Measurements from ENCODE around the gene DDX18. TPM values are rescaled to one million over a fixed set of nuclear protein-coding genes. Genes with fewer than 3 reads are reported as not detected.

DDX18 gene
- 10 to 100 TPM; 16.0 to 40.6 (median 28.2) TPM for total RNA-seq
- polyA plus RNA-seq = 10 to 100 TPM; 12.2 to 31.1 TPM
- long read RNA-seq, donor 1, transcript DDX18-201 (14 exons, 3,796 nt) = major isoform, 11 of 18 reads
- long read RNA-seq, donor 1, partial matches to known transcripts = 5 of 18 reads
- long read RNA-seq, donor 1, other reads (novel, unspliced or antisense) = 2 of 18 reads
- long read RNA-seq, donor 2, transcript DDX18-201 (14 exons, 3,796 nt) = major isoform, 13 of 24 reads
- long read RNA-seq, donor 2, partial matches to known transcripts = 9 of 24 reads
- long read RNA-seq, donor 2, other reads (novel, unspliced or antisense) = 2 of 24 reads
- long read RNA-seq, donor 3, transcript DDX18-201 (14 exons, 3,796 nt) = major isoform, 12 of 16 reads
- long read RNA-seq, donor 3, partial matches to known transcripts = 3 of 16 reads
- long read RNA-seq, donor 3, other reads (novel, unspliced or antisense) = 1 of 16 reads

DNA sequence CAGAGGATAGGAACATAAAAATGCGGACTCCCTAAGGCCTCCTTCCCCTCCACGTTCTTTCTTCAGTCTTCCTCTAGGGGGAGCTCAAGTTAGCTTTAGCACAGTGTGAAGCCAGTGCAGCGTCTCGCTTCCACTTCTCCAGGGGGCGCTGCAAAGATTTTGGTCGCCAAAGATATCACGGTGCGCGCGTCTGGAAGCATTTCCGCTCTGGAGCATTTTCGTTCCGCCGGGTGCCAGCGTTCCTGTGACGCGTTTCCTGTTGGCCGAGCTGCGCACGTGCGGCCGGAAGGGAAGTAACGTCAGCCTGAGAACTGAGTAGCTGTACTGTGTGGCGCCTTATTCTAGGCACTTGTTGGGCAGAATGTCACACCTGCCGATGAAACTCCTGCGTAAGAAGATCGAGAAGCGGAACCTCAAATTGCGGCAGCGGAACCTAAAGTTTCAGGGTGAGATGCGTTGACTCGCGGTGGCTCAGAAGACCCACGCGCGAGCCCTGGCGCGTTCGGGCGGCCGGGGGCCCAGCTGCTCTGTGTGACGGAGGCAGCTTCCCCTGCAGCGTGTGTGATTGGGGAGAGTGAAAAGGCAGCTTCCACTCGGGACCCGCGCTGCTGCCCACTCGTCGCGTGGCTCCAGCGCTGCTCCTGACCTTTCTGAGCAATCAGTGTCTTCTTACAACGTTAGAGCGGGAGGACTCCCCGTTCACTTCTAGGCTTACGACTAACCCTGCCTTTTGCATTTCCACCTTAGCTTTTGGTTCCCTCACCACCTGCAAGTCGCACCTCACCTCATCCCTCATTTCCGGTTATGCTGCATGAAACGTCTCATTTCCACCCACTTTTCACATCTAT is at the start of gene DDX18:
Gene DDX18, plus strand, starts transcription at position 275 of the 848 bp plus-strand sequence. Its CDS starts 87 bp downstream, at position 362.
- peak within 1 kb of the TSS; percentile 63 to 95 (median 82) for H3K4me3 ChIP-seq
- intact Hi-C loops (cut with DNase I) = loop anchor here in 6 of 10 donors (5.0 to 10.0 kb wide), 5 partner anchors 120 to 270 kb away; partner anchors contain the start of genes CCDC93 (in 2 of the 6) and INSIG2 (in 1 of the 6)
- no peaks in the 10 kb centered on the region for H3K27me3 ChIP-seq
- no peaks in the 10 kb centered on the region for H3K9me3 ChIP-seq
- TF ChIP-seq POLR2A (IDR thresholded peaks at IDR 0.05) = peak in 1 of 2 donors; percentile 45
- TF ChIP-seq, protein P1, sequence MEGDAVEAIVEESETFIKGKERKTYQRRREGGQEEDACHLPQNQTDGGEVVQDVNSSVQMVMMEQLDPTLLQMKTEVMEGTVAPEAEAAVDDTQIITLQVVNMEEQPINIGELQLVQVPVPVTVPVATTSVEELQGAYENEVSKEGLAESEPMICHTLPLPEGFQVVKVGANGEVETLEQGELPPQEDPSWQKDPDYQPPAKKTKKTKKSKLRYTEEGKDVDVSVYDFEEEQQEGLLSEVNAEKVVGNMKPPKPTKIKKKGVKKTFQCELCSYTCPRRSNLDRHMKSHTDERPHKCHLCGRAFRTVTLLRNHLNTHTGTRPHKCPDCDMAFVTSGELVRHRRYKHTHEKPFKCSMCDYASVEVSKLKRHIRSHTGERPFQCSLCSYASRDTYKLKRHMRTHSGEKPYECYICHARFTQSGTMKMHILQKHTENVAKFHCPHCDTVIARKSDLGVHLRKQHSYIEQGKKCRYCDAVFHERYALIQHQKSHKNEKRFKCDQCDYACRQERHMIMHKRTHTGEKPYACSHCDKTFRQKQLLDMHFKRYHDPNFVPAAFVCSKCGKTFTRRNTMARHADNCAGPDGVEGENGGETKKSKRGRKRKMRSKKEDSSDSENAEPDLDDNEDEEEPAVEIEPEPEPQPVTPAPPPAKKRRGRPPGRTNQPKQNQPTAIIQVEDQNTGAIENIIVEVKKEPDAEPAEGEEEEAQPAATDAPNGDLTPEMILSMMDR (IDR thresholded peaks at IDR 0.05) = peak; percentile 97 to 100 (median 99)
- peak within 1 kb of the TSS; percentile 54 to 92 (median 88) for H3K27ac ChIP-seq
- DNase-seq (peak; percentile 97 to 98 (median 97)), ATAC-seq (peak; percentile 96 to 100 (median 99))
- H3K36me3 ChIP-seq = peaks cover 0 to 35% (median 23%) of the 10 kb centered on the region in 9 donors
- peaks cover 0 to 27% (median 15%) of the 10 kb centered on the region in 12 donors for H3K4me1 ChIP-seq
- WGBS, 4 donors = 0% methylated on average over 45 to 57 of the region's 57 CpGs

DNA sequence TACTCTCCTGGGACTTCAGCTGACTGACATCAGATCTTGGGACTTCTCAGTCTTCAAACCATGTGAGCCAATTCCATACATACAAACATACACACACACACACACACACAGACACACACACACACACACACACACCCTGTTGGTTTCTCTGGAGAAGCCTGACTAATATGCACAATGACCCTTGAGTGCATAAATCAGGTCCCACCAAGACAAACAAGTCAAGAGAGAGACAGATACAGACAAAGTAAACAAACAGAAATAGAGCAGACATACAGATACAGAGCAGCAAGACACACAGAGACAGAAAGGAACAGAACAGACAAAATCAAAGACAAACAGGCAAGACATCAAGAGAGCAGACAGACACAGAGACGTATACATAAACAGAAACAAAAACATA is 43.8 kb upstream of the DDX18 start:
- Histone ChIP-seq H3K4me1 (no peaks in the 10 kb centered on the region), H3K9me3 (no peaks in the 10 kb centered on the region), H3K36me3 (no peaks in the 10 kb centered on the region), H3K27me3 (peaks cover 0 to 8% (median 0%) of the 10 kb centered on the region in 9 donors), H3K4me3 (no peak overlapping the region), H3K27ac (no peak overlapping the region)
- TF ChIP-seq, protein P1 (IDR thresholded peaks at IDR 0.05) = no peak
- no peak for TF ChIP-seq POLR2A (IDR thresholded peaks at IDR 0.05)
- intact Hi-C loops (cut with DNase I) = loop anchor here in 4 of 10 donors (5.0 to 10.0 kb wide), 2 partner anchors 298 to 1256 kb away; no protein-coding TSS in a partner anchor
- ATAC-seq (no peak), DNase-seq (no peak)
- 56 to 64% (median 60%) methylated on average over 1 of the region's 1 CpG for WGBS, 4 donors

DNA sequence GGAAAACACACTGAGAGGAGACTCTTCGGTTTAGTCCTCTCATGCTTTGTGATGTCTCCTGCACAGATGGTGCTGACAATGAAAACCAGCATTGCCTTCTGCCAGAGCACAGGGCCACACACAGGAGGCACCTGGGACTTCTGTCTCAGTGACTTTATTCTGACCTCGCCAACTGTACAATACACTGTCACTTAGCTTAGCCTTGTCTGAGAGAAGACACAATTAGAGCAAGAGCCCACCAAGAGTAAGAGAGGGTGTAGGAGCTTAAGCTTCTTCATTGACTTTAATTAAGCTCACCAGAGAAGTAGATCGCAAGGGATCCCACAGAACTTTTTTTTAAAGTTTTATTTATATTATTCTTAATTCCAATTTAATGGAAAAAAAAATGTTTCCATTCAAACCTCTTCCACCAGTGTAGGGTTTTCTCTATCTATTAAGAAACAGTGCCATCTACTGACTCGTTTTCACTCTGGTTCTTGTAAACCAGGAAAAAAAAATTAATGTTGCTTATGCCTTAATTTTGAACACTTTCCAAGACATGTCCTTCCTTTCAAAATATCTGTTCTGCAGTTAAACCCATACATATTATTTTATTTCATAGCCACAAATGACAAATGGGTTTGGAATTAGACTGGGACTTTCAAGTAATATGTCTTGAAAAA is 42.4 kb upstream of the DDX18 start:
- 35 to 46% (median 38%) methylated on average over 4 of the region's 4 CpGs for WGBS, 4 donors
- H3K4me3 ChIP-seq = no peak overlapping the region
- H3K36me3 ChIP-seq = no peaks in the 10 kb centered on the region
- DNase-seq (no peak), ATAC-seq (no peak)
- peaks cover 0 to 8% (median 0%) of the 10 kb centered on the region in 9 donors for H3K27me3 ChIP-seq
- TF ChIP-seq, protein P1 (IDR thresholded peaks at IDR 0.05) = peak in 7 of 12 donors; percentile 15 to 51 (median 40)
- no peak for TF ChIP-seq POLR2A (IDR thresholded peaks at IDR 0.05)
- H3K27ac ChIP-seq = no peak overlapping the region
- no peaks in the 10 kb centered on the region for H3K4me1 ChIP-seq
- intact Hi-C loops (cut with DNase I) = loop anchor here in 5 of 10 donors (2.0 to 10.0 kb wide), 3 partner anchors 300 to 1257 kb away; no protein-coding TSS in a partner anchor
- H3K9me3 ChIP-seq = no peaks in the 10 kb centered on the region
